Fibroblast of lung (primary cell): ENCODE data around the gene FUNDC1. TPM values are rescaled to one million over a fixed set of nuclear protein-coding genes. Genes with fewer than 3 reads are reported as not detected.

Source experiments
- DNase-seq, 2 donors: peaks; one replicate each; pipeline versions ENCODE4 v3.0.0 to v3.0.0-alpha.2; 2010; ENCODE audit warnings: low read depth in 2 of 2
- H2AFZ ChIP-seq: 2 replicates; pipeline ENCODE4 v1.5.1; 2012; ENCODE audit warnings: low read length, control low read depth, inconsistent platforms
- H3K27ac ChIP-seq: 2 replicates; pipeline ENCODE4 v1.5.1; 2011; ENCODE audit warnings: low read length, control low read depth; ENCODE audit not compliant: insufficient read depth
- H3K27me3 ChIP-seq: 2 replicates; pipeline ENCODE4 v1.5.1; 2011; ENCODE audit warnings: mild to moderate bottlenecking, low read length; ENCODE audit not compliant: control insufficient read depth, insufficient read depth
- H3K36me3 ChIP-seq: 2 replicates; pipeline ENCODE4 v1.5.1; 2011; ENCODE audit warnings: low read length; ENCODE audit not compliant: control insufficient read depth, insufficient read depth
- H3K4me1 ChIP-seq: 2 replicates; pipeline ENCODE4 v1.5.1; 2011; ENCODE audit warnings: low read length; ENCODE audit not compliant: control insufficient read depth, insufficient read depth; ENCODE audit errors: extremely low read depth
- H3K4me2 ChIP-seq: 2 replicates; pipeline ENCODE4 v1.5.1; 2011; ENCODE audit warnings: low read length, control low read depth; ENCODE audit not compliant: insufficient read depth; ENCODE audit errors: extremely low read depth
- H3K4me3 ChIP-seq, 4 experiments: fragments of 200-600 bp in 1 of 4; sonication (generic) in 1 of 4; replicated peaks in 1 of 4; 2 replicates each; pipeline ENCODE4 v1.5.1; 2011 to 2016; ENCODE audit warnings: low read length in 4 of 4, low read depth in 3 of 4, mild to moderate bottlenecking in 3 of 4, control low read depth in 2 of 4, inconsistent platforms in 1 of 4, mixed read lengths in 1 of 4; ENCODE audit not compliant: insufficient read depth in 1 of 4; ENCODE audit errors: control extremely low read depth in 1 of 4
- H3K79me2 ChIP-seq: 2 replicates; pipeline ENCODE4 v1.5.1; 2012; ENCODE audit warnings: mild to moderate bottlenecking, low read length, inconsistent platforms; ENCODE audit not compliant: control insufficient read depth, insufficient read depth
- H3K9ac ChIP-seq: 2 replicates; pipeline ENCODE4 v1.5.1; 2011; ENCODE audit warnings: mild to moderate bottlenecking, low read length, control low read depth; ENCODE audit not compliant: insufficient read depth
- H3K9me3 ChIP-seq: 2 replicates; pipeline ENCODE4 v1.5.1; 2012; ENCODE audit warnings: low read depth, low read length; ENCODE audit not compliant: control insufficient read depth, insufficient read depth
- H4K20me1 ChIP-seq: 2 replicates; pipeline ENCODE4 v1.5.1; 2011; ENCODE audit warnings: low read length; ENCODE audit not compliant: control insufficient read depth, insufficient read depth; ENCODE audit errors: extremely low read depth
- EZH2 ChIP-seq: IDR thresholded peaks from 2 replicates; pipeline ENCODE4 v1.5.1; 2012; ENCODE audit warnings: low read length, control low read depth, mild to moderate bottlenecking; ENCODE audit errors: missing control alignments
- polyA plus RNA-seq, 2 donors: library from polyadenylated mRNA; depleted of rRNA in 1 of 2; stranded (reverse) in 1 of 2; unstranded in 1 of 2; fragments of >200 nt; gene quantifications; 2 replicates each; pipeline ENCODE4 v1.2.1, GENCODE V29; 2011 to 2012; ENCODE audit warnings: missing spikeins in 1 of 2
- total RNA-seq: library from RNA; depleted of rRNA; stranded (reverse); fragments of >200 nt; gene quantifications from 2 replicates; pipeline ENCODE4 v1.2.1, GENCODE V29; 2014
- TF ChIP-seq, protein P1 (sequence below), 2 donors: IDR thresholded peaks in 1 of 2; conservative IDR thresholded peaks in 1 of 2; 1 replicate in 1 of 2; 2 replicates in 1 of 2; pipeline ENCODE4 v1.5.1; 2011 to 2012; ENCODE audit warnings: low read length in 2 of 2, control low read depth in 1 of 2, inconsistent platforms in 1 of 2, low read depth in 1 of 2, mild to moderate bottlenecking in 1 of 2

The FUNDC1 gene
- total and polyA plus RNA-seq, 2 donors (not counting 1 experiment from before 2014, with no cell fraction given) = 17.2 to 19.3 TPM

DNA sequence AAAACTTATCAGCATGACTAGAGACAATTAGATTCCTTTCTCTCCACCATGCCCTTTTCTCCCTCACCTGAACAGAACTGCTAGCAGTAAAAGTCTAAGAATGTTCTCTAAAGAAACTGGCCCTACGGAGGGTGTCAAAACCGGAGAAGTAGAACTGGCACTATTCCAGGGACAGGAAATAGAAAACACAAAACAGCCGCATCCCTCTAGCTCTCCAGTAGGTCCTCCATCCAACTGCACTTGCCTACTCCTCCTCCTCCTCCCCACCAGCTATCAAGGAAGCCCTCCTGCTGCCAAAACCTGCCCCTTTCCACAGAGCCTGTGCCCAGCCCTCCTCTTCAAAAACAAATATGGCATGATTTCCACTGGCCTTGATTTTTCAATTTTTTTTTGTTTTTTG is 28.4 kb downstream of the FUNDC1 start:
- no peak for DNase-seq
- no peaks in the 10 kb centered on the region for H4K20me1 ChIP-seq
- H3K9ac ChIP-seq = no peak overlapping the region
- no peaks in the 10 kb centered on the region for H3K4me1 ChIP-seq
- no peaks in the 10 kb centered on the region for H3K79me2 ChIP-seq
- no peak for TF ChIP-seq EZH2
- TF ChIP-seq, protein P1, sequence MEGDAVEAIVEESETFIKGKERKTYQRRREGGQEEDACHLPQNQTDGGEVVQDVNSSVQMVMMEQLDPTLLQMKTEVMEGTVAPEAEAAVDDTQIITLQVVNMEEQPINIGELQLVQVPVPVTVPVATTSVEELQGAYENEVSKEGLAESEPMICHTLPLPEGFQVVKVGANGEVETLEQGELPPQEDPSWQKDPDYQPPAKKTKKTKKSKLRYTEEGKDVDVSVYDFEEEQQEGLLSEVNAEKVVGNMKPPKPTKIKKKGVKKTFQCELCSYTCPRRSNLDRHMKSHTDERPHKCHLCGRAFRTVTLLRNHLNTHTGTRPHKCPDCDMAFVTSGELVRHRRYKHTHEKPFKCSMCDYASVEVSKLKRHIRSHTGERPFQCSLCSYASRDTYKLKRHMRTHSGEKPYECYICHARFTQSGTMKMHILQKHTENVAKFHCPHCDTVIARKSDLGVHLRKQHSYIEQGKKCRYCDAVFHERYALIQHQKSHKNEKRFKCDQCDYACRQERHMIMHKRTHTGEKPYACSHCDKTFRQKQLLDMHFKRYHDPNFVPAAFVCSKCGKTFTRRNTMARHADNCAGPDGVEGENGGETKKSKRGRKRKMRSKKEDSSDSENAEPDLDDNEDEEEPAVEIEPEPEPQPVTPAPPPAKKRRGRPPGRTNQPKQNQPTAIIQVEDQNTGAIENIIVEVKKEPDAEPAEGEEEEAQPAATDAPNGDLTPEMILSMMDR (conservative IDR thresholded peaks at IDR 0.05 in 1 of 2, IDR thresholded peaks at IDR 0.05 in 1 of 2; ENCODE audit: low read depth in 1 of 2, low read length in 2 of 2) = no peak
- no peaks in the 10 kb centered on the region for H3K27me3 ChIP-seq
- no peak overlapping the region for H3K4me2 ChIP-seq
- no peaks in the 10 kb centered on the region for H3K36me3 ChIP-seq
- H3K27ac ChIP-seq = no peak overlapping the region
- H3K4me3 ChIP-seq = no peak overlapping the region
- no peak overlapping the region for H2AFZ ChIP-seq
- H3K9me3 ChIP-seq = no peaks in the 10 kb centered on the region

DNA sequence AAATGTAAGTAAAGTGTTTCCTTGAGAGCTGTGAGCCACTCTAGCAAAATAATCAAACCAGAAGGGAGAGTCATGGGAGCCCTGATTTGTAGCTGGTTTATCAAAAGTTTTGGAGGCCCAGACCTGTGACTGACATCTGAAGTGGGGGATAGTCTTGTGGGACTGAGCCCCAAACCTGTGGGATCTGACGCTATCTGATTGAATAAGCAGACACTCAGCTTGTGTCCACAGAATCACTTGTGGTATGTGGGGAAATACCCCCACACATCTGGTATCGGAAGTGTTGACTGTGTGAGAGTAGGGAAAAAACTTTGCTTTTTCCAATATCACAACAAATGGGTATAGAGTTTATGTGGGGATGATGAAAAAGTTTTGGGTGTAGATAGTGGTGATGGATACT is 35.4 kb downstream of the FUNDC1 start:
- Histone ChIP-seq H2AFZ (no peak overlapping the region), H3K9me3 (no peaks in the 10 kb centered on the region), H3K36me3 (no peaks in the 10 kb centered on the region), H3K4me3 (no peak overlapping the region), H3K4me1 (no peaks in the 10 kb centered on the region), H3K4me2 (no peak overlapping the region), H4K20me1 (no peaks in the 10 kb centered on the region), H3K27ac (no peak overlapping the region), H3K9ac (no peak overlapping the region), H3K79me2 (no peaks in the 10 kb centered on the region), H3K27me3 (no peaks in the 10 kb centered on the region)
- no peak for TF ChIP-seq EZH2
- TF ChIP-seq, protein P1 (conservative IDR thresholded peaks at IDR 0.05 in 1 of 2, IDR thresholded peaks at IDR 0.05 in 1 of 2; ENCODE audit: low read depth in 1 of 2, low read length in 2 of 2) = no peak
- no peak for DNase-seq

DNA sequence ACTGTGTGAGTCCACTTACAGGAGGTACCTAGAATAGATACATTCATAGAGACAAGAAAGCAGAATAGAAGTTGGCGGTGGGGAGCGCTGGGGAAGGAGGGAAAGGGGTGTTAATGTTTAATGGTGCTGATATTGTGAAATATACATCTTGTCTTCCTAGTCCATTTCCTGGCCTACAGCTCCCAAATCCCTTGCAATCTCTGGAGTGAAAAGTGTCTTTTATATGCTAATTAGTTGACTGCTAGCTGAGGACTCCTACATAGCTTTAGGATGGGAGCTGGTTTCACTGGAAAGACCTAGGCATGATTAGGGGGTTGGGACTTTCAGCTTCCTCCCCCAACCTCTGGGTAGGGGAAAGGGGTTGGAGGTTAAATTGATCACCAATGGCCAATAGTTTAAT is 36.0 kb downstream of the FUNDC1 start:
- no peaks in the 10 kb centered on the region for H4K20me1 ChIP-seq
- H3K27ac ChIP-seq = no peak overlapping the region
- H3K27me3 ChIP-seq = no peaks in the 10 kb centered on the region
- H3K9ac ChIP-seq = no peak overlapping the region
- no peaks in the 10 kb centered on the region for H3K36me3 ChIP-seq
- H3K4me2 ChIP-seq = no peak overlapping the region
- no peaks in the 10 kb centered on the region for H3K79me2 ChIP-seq
- no peak for TF ChIP-seq EZH2
- TF ChIP-seq, protein P1 (conservative IDR thresholded peaks at IDR 0.05 in 1 of 2, IDR thresholded peaks at IDR 0.05 in 1 of 2; ENCODE audit: low read depth in 1 of 2, low read length in 2 of 2) = no peak
- no peaks in the 10 kb centered on the region for H3K9me3 ChIP-seq
- DNase-seq = no peak
- H2AFZ ChIP-seq = no peak overlapping the region
- H3K4me3 ChIP-seq = no peak overlapping the region
- no peaks in the 10 kb centered on the region for H3K4me1 ChIP-seq
